Keratinocyte (primary cell): ENCODE measurements around the gene EDDM13. TPM values are rescaled to one million over a fixed set of nuclear protein-coding genes. Genes with fewer than 3 reads are reported as not detected.
"Not testable (repeated sequence)": the region's sequence is repeated elsewhere in the genome, so short reads cannot be mapped to it uniquely, and the experiment has no call there.

Experiments
- DNase-seq: peaks from one replicate; pipeline ENCODE4 v3.0.0-alpha.2; 2011; ENCODE audit warnings: low read depth, missing footprints, low spot score
- FAIRE-seq: peaks from 2 replicates; lab custom pipeline; 2011; peaks lifted over from hg19 to GRCh38; lab: Jason Lieb, UNC
- H2AFZ ChIP-seq: 2 replicates; pipeline ENCODE4 v1.6.0; 2012; ENCODE audit warnings: low read length, control low read depth, inconsistent platforms; ENCODE audit not compliant: control insufficient read depth
- H3K27ac ChIP-seq: 2 replicates; pipeline ENCODE4 v1.5.1; 2011; ENCODE audit warnings: low read length; ENCODE audit not compliant: control insufficient read depth, insufficient read depth
- H3K27me3 ChIP-seq: 3 replicates; pipeline ENCODE4 v1.6.0; 2011; ENCODE audit warnings: low read length; ENCODE audit not compliant: control insufficient read depth, insufficient read depth; ENCODE audit errors: extremely low read depth
- H3K36me3 ChIP-seq, 2 experiments: 2 replicates in 1 of 2; 3 replicates in 1 of 2; pipeline ENCODE4 v1.5.1; 2011; ENCODE audit warnings: low read length in 2 of 2, mild to moderate bottlenecking in 1 of 2; ENCODE audit not compliant: control insufficient read depth in 2 of 2, insufficient read depth in 2 of 2; ENCODE audit errors: extremely low read depth in 1 of 2
- H3K4me1 ChIP-seq: 3 replicates; pipeline ENCODE4 v1.5.1; 2011; ENCODE audit warnings: low read length; ENCODE audit not compliant: control insufficient read depth, insufficient read depth; ENCODE audit errors: extremely low read depth
- H3K4me2 ChIP-seq: 3 replicates; pipeline ENCODE4 v1.6.0; 2011; ENCODE audit warnings: low read depth, low read length; ENCODE audit not compliant: control insufficient read depth, insufficient read depth; ENCODE audit errors: extremely low read depth
- H3K4me3 ChIP-seq, 3 experiments: fragments of 200-600 bp in 1 of 3; sonication (generic) in 1 of 3; 2 replicates in 2 of 3; 3 replicates in 1 of 3; pipeline ENCODE4 v1.5.1; 2011 to 2016; ENCODE audit warnings: low read length in 3 of 3, mild to moderate bottlenecking in 3 of 3, control low read depth in 2 of 3, inconsistent platforms in 1 of 3, low read depth in 1 of 3, mixed read lengths in 1 of 3, mixed run types in 1 of 3, moderate library complexity in 1 of 3; ENCODE audit not compliant: control insufficient read depth in 2 of 3, insufficient read depth in 2 of 3; ENCODE audit errors: extremely low read depth in 1 of 3
- H3K79me2 ChIP-seq: 2 replicates; pipeline ENCODE4 v1.6.0; 2012; ENCODE audit warnings: low read length; ENCODE audit not compliant: control insufficient read depth, insufficient read depth
- H3K9ac ChIP-seq: 3 replicates; pipeline ENCODE4 v1.6.0; 2011; ENCODE audit warnings: low read length; ENCODE audit not compliant: control insufficient read depth, insufficient read depth; ENCODE audit errors: extremely low read depth
- H3K9me1 ChIP-seq: 3 replicates; pipeline ENCODE4 v1.6.0; 2011; ENCODE audit warnings: low read length; ENCODE audit not compliant: control insufficient read depth, insufficient read depth; ENCODE audit errors: extremely low read depth
- H3K9me3 ChIP-seq: 2 replicates; pipeline ENCODE4 v1.5.1; 2012; ENCODE audit warnings: low read depth, low read length; ENCODE audit not compliant: control insufficient read depth
- H4K20me1 ChIP-seq: 3 replicates; pipeline ENCODE4 v1.6.0; 2011; ENCODE audit warnings: low read length; ENCODE audit not compliant: control insufficient read depth, insufficient read depth; ENCODE audit errors: extremely low read depth
- CTCF ChIP-seq, 3 experiments: IDR thresholded peaks in 1 of 3; conservative IDR thresholded peaks in 1 of 3; optimal IDR thresholded peaks in 1 of 3; 2 replicates in 2 of 3; 3 replicates in 1 of 3; pipeline versions ENCODE3 to v1.5.1; 2011; ENCODE audit warnings: low read length in 3 of 3, mild to moderate bottlenecking in 3 of 3, moderate library complexity in 2 of 3, control low read depth in 1 of 3, inconsistent platforms in 1 of 3; ENCODE audit not compliant: insufficient read depth in 2 of 3; ENCODE audit errors: extremely low read depth in 1 of 3
- EZH2 ChIP-seq: IDR thresholded peaks from one replicate; pipeline ENCODE4 v1.6.1; 2012; ENCODE audit warnings: inconsistent platforms, mild to moderate bottlenecking, low read length, moderate library complexity
- dilution Hi-C: fragments of 300-500 bp; cut with MboI; formaldehyde crosslinking; loops from one replicate; pipeline ENCODE4 v1.7.0; 2020; ENCODE audit warnings: low sequenced_read_pairs; ENCODE audit not compliant: extremely low pct_ligation_motif_present
- polyA plus RNA-seq, 5 experiments: library from polyadenylated mRNA; depleted of rRNA in 3 of 5; stranded (reverse) in 3 of 5; stranded (forward) in 1 of 5; unstranded in 1 of 5; fragments of >200 nt; gene quantifications; 1 replicate in 1 of 5; 2 replicates in 3 of 5; 3 replicates in 1 of 5; pipeline versions ENCODE4 v1.2.1 to v1.2.3, GENCODE V29; 2011 to 2012; ENCODE audit warnings: missing spikeins in 2 of 5, low read depth in 1 of 5, low replicate concordance in 1 of 5

EDDM13 gene
- polyA plus RNA-seq, 1 donor (not counting 4 experiments of a cell fraction or from before 2014, with no cell fraction given): 6.1 TPM

GRCh38 chr19:56258272-56258671 lies 14.3 kb upstream of the EDDM13 start:
- H3K9ac ChIP-seq: no peak overlapping the region
- no peak for TF ChIP-seq CTCF (optimal IDR thresholded peaks at IDR 0.05 in 1 of 3, IDR thresholded peaks at IDR 0.05 in 1 of 3, conservative IDR thresholded peaks at IDR 0.05 in 1 of 3; ENCODE audit: extremely low read depth in 1 of 3, insufficient read depth in 2 of 3, low read length in 3 of 3)
- no peak for TF ChIP-seq EZH2
- no peaks in the 10 kb centered on the region for H4K20me1 ChIP-seq
- dilution Hi-C loops: no loop called here
- no peak overlapping the region for H2AFZ ChIP-seq
- no peaks in the 10 kb centered on the region for H3K9me3 ChIP-seq
- DNase-seq (no peak), FAIRE-seq (no peak)
- H3K4me1 ChIP-seq: no peaks in the 10 kb centered on the region
- H3K27me3 ChIP-seq: no peaks in the 10 kb centered on the region
- H3K79me2 ChIP-seq: no peaks in the 10 kb centered on the region
- no peak overlapping the region for H3K27ac ChIP-seq
- no peaks in the 10 kb centered on the region for H3K36me3 ChIP-seq
- no peak overlapping the region for H3K4me3 ChIP-seq
- H3K4me2 ChIP-seq: no peak overlapping the region
- no peaks in the 10 kb centered on the region for H3K9me1 ChIP-seq

GRCh38 chr19:56261145-56261544 lies 11.4 kb upstream of the EDDM13 start:
- no peaks in the 10 kb centered on the region for H3K9me3 ChIP-seq
- no peaks in the 10 kb centered on the region for H3K27me3 ChIP-seq
- no peaks in the 10 kb centered on the region for H3K9me1 ChIP-seq
- no peak overlapping the region for H3K27ac ChIP-seq
- H3K4me3 ChIP-seq: no peak overlapping the region
- H3K4me1 ChIP-seq: no peaks in the 10 kb centered on the region
- H2AFZ ChIP-seq: no peak overlapping the region
- H4K20me1 ChIP-seq: no peaks in the 10 kb centered on the region
- H3K79me2 ChIP-seq: no peaks in the 10 kb centered on the region
- no peak for DNase-seq
- TF ChIP-seq EZH2: no peak
- no peak for TF ChIP-seq CTCF (optimal IDR thresholded peaks at IDR 0.05 in 1 of 3, IDR thresholded peaks at IDR 0.05 in 1 of 3, conservative IDR thresholded peaks at IDR 0.05 in 1 of 3; ENCODE audit: extremely low read depth in 1 of 3, insufficient read depth in 2 of 3, low read length in 3 of 3)
- no peak overlapping the region for H3K9ac ChIP-seq
- dilution Hi-C loops: no loop called here
- H3K36me3 ChIP-seq: no peaks in the 10 kb centered on the region
- H3K4me2 ChIP-seq: no peak overlapping the region
- no peak for FAIRE-seq

- H3K9ac ChIP-seq, FAIRE-seq, DNase-seq, H4K20me1 ChIP-seq, H3K9me1 ChIP-seq, H3K36me3 ChIP-seq, H3K27me3 ChIP-seq, dilution Hi-C loops, H3K79me2 ChIP-seq, H3K4me2 ChIP-seq, H3K4me1 ChIP-seq, H3K27ac ChIP-seq, H3K9me3 ChIP-seq, H3K4me3 ChIP-seq, H2AFZ ChIP-seq: not testable (repeated sequence)
Measured at GRCh38 chr19:56261932-56262331, 10.6 kb upstream of the EDDM13 start.
